Measurements from ENCODE around the gene ACAD9. TPM values are rescaled to one million over a fixed set of nuclear protein-coding genes. Genes with fewer than 3 reads are reported as not detected.

The ACAD9 gene
- total RNA-seq, 4 donors from 2014 or later: 25.6 to 41.6 (median 30.3) TPM

GRCh38 chr3:128867200-128868125 is 12.0 kb upstream of the ACAD9 start:
- Histone ChIP-seq H3K4me1 (peaks cover 0 to 17% (median 10%) of the 10 kb centered on the region in 4 donors), H3K4me3 (no peak overlapping the region), H3K36me3 (no peaks in the 10 kb centered on the region), H3K9me3 (no peaks in the 10 kb centered on the region), H3K27me3 (no peaks in the 10 kb centered on the region), H3K27ac (replicated peaks in 1 of 4) (no peak overlapping the region)
- DNase-seq (ENCODE audit: extremely low spot score): no peak
- intact Hi-C loops (cut with DNase I): no loop called here
- TF ChIP-seq POLR2A (IDR thresholded peaks at IDR 0.05; ENCODE audit: low read depth) (no peak), EP300 (IDR thresholded peaks at IDR 0.05) (no peak), POLR2AphosphoS5 (IDR thresholded peaks at IDR 0.05) (no peak), CTCF (IDR thresholded peaks at IDR 0.05) (no peak)
- 93% methylated on average over 4 of the region's 4 CpGs for WGBS

- intact Hi-C loops (cut with DNase I): no loop called here
- Histone ChIP-seq H3K4me3 (no peak overlapping the region), H3K27ac (replicated peaks in 1 of 4) (no peak overlapping the region), H3K27me3 (no peaks in the 10 kb centered on the region), H3K36me3 (no peaks in the 10 kb centered on the region), H3K4me1 (peaks cover 0 to 2% (median 0%) of the 10 kb centered on the region in 4 donors), H3K9me3 (no peaks in the 10 kb centered on the region)
- TF ChIP-seq POLR2AphosphoS5 (IDR thresholded peaks at IDR 0.05): no peak
- 96% methylated on average over 3 of the region's 4 CpGs for WGBS
- no peak for DNase-seq (ENCODE audit: extremely low spot score)
These were observed 9.1 kb upstream of the ACAD9 start for GRCh38 chr3:128870347-128870746.

DNA sequence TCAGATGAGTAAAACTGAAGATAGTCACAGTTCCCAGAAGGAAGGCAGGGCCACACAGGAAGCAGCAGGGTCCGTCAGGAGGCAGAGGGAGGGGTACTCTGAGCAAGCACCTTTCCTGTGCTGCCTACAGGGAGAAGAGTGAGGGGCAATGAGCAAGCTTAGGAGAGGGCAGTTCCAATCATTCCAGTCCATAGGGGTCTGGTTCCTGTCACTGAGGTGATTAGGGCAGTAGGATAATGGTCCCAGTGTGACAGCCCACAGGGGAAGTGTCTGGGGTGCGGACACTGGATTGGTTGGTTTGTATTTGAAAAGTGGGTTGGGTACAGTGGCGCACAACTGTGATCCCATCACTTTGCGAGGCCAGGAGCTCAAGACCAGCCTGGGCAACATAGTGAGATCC is 7.1 kb upstream of the ACAD9 start:
- Histone ChIP-seq H3K36me3 (no peaks in the 10 kb centered on the region), H3K27ac (replicated peaks in 1 of 4) (no peak overlapping the region), H3K9me3 (no peaks in the 10 kb centered on the region), H3K4me1 (no peaks in the 10 kb centered on the region), H3K4me3 (no peak overlapping the region), H3K27me3 (no peaks in the 10 kb centered on the region)
- DNase-seq (ENCODE audit: extremely low spot score): no peak
- 83% methylated on average over 4 of the region's 4 CpGs for WGBS
- intact Hi-C loops (cut with DNase I): no loop called here
- no peak for TF ChIP-seq POLR2AphosphoS5 (IDR thresholded peaks at IDR 0.05)
- no peak for TF ChIP-seq CTCF (IDR thresholded peaks at IDR 0.05)
- no peak for TF ChIP-seq EP300 (IDR thresholded peaks at IDR 0.05)
- no peak for TF ChIP-seq POLR2A (IDR thresholded peaks at IDR 0.05; ENCODE audit: low read depth)

- Histone ChIP-seq H3K4me3 (no peak overlapping the region), H3K27ac (replicated peaks in 1 of 4) (no peak overlapping the region), H3K9me3 (no peaks in the 10 kb centered on the region), H3K4me1 (peaks cover 1 to 3% (median 2%) of the 10 kb centered on the region in 4 donors), H3K27me3 (no peaks in the 10 kb centered on the region), H3K36me3 (no peaks in the 10 kb centered on the region)
- WGBS: 86% methylated on average over 8 of the region's 8 CpGs
- intact Hi-C loops (cut with DNase I): no loop called here
- no peak for TF ChIP-seq EP300 (IDR thresholded peaks at IDR 0.05)
- no peak for TF ChIP-seq POLR2AphosphoS5 (IDR thresholded peaks at IDR 0.05)
- TF ChIP-seq POLR2A (IDR thresholded peaks at IDR 0.05; ENCODE audit: low read depth): no peak
- TF ChIP-seq CTCF (IDR thresholded peaks at IDR 0.05): no peak
- no peak for DNase-seq (ENCODE audit: extremely low spot score)
These were observed 6.7 kb upstream of the ACAD9 start for GRCh38 chr3:128872744-128873143.

DNA sequence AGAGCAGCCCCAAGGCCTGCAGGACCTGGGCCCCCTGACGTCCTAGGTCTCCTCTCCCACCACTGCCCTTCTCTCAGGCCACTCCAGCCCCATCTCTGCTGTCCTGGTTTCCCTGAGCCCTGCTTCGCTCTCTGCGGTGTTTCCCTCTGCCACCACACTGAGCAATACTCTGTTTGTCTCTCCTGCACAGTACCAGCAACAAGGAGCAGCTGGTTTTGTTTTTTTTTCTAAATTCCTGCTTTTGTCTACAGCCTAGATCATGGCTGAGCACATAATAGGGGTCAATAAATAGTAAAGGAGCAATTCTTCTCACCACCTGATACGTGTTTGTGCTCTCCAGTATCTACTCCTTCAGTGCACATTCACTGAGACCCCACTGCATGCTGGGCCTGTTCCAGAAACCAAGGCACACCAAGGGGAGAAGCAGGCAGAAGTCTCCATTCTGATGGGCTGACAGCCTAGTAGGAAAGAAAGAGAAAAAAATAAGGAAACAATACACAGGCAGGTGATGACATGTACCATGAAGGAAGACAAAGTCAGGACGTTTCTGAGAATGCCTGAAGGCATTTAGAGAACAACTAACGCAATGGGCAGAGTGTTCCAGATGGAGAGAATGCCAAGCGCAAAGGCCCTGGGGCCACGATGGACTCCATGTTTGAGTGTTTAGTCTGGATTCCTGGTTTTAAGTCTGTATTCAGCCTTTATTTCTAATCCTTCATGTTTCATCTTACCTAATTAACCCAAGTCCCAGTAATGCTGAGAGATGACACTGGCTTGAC is 6.0 kb upstream of the ACAD9 start:
- no peak for DNase-seq (ENCODE audit: extremely low spot score)
- 82% methylated on average over 8 of the region's 8 CpGs for WGBS
- no peak overlapping the region for H3K4me3 ChIP-seq
- H3K36me3 ChIP-seq: no peaks in the 10 kb centered on the region
- TF ChIP-seq CTCF (IDR thresholded peaks at IDR 0.05) (no peak), POLR2AphosphoS5 (IDR thresholded peaks at IDR 0.05) (no peak), POLR2A (IDR thresholded peaks at IDR 0.05; ENCODE audit: low read depth) (no peak), EP300 (IDR thresholded peaks at IDR 0.05) (no peak)
- no peaks in the 10 kb centered on the region for H3K27me3 ChIP-seq
- H3K27ac ChIP-seq (replicated peaks in 1 of 4): no peak overlapping the region
- intact Hi-C loops (cut with DNase I): no loop called here
- H3K4me1 ChIP-seq: peaks cover 8 to 10% (median 9%) of the 10 kb centered on the region in 4 donors
- no peaks in the 10 kb centered on the region for H3K9me3 ChIP-seq
